ENCODE data around the gene ATM.
"Not testable (repeated sequence)": the region's sequence is repeated elsewhere in the genome, so short reads cannot be mapped to it uniquely, and the experiment has no call there.

ATM gene

GRCh38 chr11:108368134-108368533, 145.3 kb downstream of the ATM start:
- in situ Hi-C loops (cut with HindIII; ENCODE audit: low sequenced_read_pairs): no loop called here
- DNase-seq (ENCODE audit: low read depth): no peak
- no peak for TF ChIP-seq CTCF (IDR thresholded peaks at IDR 0.05; ENCODE audit: low read depth, low read length, missing control alignments)

GRCh38 chr11:108369064-108369463, 146.2 kb downstream of the ATM start:
- H3K4me3 ChIP-seq (ENCODE audit: low read depth, low read length): no peak overlapping the region
- no peak for DNase-seq (ENCODE audit: low read depth)
- in situ Hi-C loops (cut with HindIII; ENCODE audit: low sequenced_read_pairs): no loop called here
- TF ChIP-seq CTCF (IDR thresholded peaks at IDR 0.05; ENCODE audit: low read depth, low read length, missing control alignments): no peak

More at GRCh38 chr11:108368134-108368533, 145.3 kb downstream of the ATM start:
- H3K4me3 ChIP-seq (ENCODE audit: low read depth, low read length): no peak overlapping the region

- H3K4me3 ChIP-seq (ENCODE audit: low read depth, low read length): no peak overlapping the region
- TF ChIP-seq CTCF (IDR thresholded peaks at IDR 0.05; ENCODE audit: low read depth, low read length, missing control alignments): no peak
- in situ Hi-C loops (cut with HindIII; ENCODE audit: low sequenced_read_pairs): no loop called here
- DNase-seq (ENCODE audit: low read depth): no peak
Observed at GRCh38 chr11:108370315-108370714, 147.4 kb downstream of the ATM start.

GRCh38 chr11:108370990-108371389, 148.1 kb downstream of the ATM start:
- DNase-seq (ENCODE audit: low read depth): no peak
- in situ Hi-C loops (cut with HindIII; ENCODE audit: low sequenced_read_pairs): no loop called here
- H3K4me3 ChIP-seq (ENCODE audit: low read depth, low read length): no peak overlapping the region
- no peak for TF ChIP-seq CTCF (IDR thresholded peaks at IDR 0.05; ENCODE audit: low read depth, low read length, missing control alignments)

- in situ Hi-C loops (cut with HindIII; ENCODE audit: low sequenced_read_pairs); DNase-seq (ENCODE audit: low read depth); H3K4me3 ChIP-seq (ENCODE audit: low read depth, low read length): not testable (repeated sequence)
Observed at GRCh38 chr11:108373505-108373904, 150.6 kb downstream of the ATM start.

GRCh38 chr11:108388576-108388975, 165.7 kb downstream of the ATM start:
- in situ Hi-C loops (cut with HindIII; ENCODE audit: low sequenced_read_pairs): no loop called here
- TF ChIP-seq CTCF (IDR thresholded peaks at IDR 0.05; ENCODE audit: low read depth, low read length, missing control alignments): no peak
- no peak for DNase-seq (ENCODE audit: low read depth)
- no peak overlapping the region for H3K4me3 ChIP-seq (ENCODE audit: low read depth, low read length)

GRCh38 chr11:108392353-108392752, 169.5 kb downstream of the ATM start:
- H3K4me3 ChIP-seq (ENCODE audit: low read depth, low read length): no peak overlapping the region
- in situ Hi-C loops (cut with HindIII; ENCODE audit: low sequenced_read_pairs): no loop called here
- no peak for TF ChIP-seq CTCF (IDR thresholded peaks at IDR 0.05; ENCODE audit: low read depth, low read length, missing control alignments)
- DNase-seq (ENCODE audit: low read depth): no peak

Measured in astrocyte of the cerebellum (primary cell).